DOHH2 (cell line): ENCODE results near the gene DOCK4.

Experiments used
- CTCF ChIP-seq: fragments of 200-600 bp; sonication (generic); IDR thresholded peaks from one replicate; pipeline ENCODE4 v1.5.1; 2014; ENCODE audit warnings: antibody characterized with exemption, mild to moderate bottlenecking, low read depth, low read length; ENCODE audit not compliant: poor library complexity, severe bottlenecking
- EZH2phosphoT487 ChIP-seq: fragments of 200-600 bp; sonication (generic); IDR thresholded peaks from 2 replicates; pipeline ENCODE4 v1.6.1; 2017; ENCODE audit warnings: borderline replicate concordance, mild to moderate bottlenecking, antibody characterized with exemption, low read length, moderate library complexity, mixed read lengths

- TF ChIP-seq CTCF (no peak), EZH2phosphoT487 (no peak)
Observed at GRCh38 chr7:112132051-112132694, 74.0 kb downstream of the DOCK4 start.
